Endothelial cell of umbilical vein (primary cell): ENCODE data around the gene MAP3K1. TPM values are rescaled to one million over a fixed set of nuclear protein-coding genes. Genes with fewer than 3 reads are reported as not detected.
"Not testable (repeated sequence)": the region's sequence is repeated elsewhere in the genome, so short reads cannot be mapped to it uniquely, and the experiment has no call there.

Source experiments
- BruUV-seq: library from RNA; stranded (reverse); fragments of 400-500 nt; replicated peaks from 2 replicates; lab custom pipeline; 2021; lab: Mats Ljungman, UMichigan
- CTCF ChIA-PET: fragments of 300-600, 350-600 bp; sonication (Branson Sonifier 250); formaldehyde crosslinking; loops from one replicate; lab custom pipeline; 2021; ENCODE audit warnings: antibody characterized with exemption, inconsistent platforms; lab: Charles Lee
- POLR2A ChIA-PET: fragments of 300-600, 350-600 bp; sonication (Branson Sonifier 250); formaldehyde crosslinking; loops from one replicate; lab custom pipeline; 2021; ENCODE audit warnings: antibody characterized with exemption, inconsistent platforms; lab: Charles Lee
- DNase-seq: peaks from one replicate; pipeline ENCODE4 v3.0.0-alpha.2; 2011; ENCODE audit warnings: low read depth, low spot score
- FAIRE-seq: peaks from 2 replicates; lab custom pipeline; 2011; peaks lifted over from hg19 to GRCh38; lab: Jason Lieb, UNC
- H2AFZ ChIP-seq: 2 replicates; pipeline ENCODE4 v1.6.0; 2012; ENCODE audit warnings: low read depth, low read length, control low read depth, inconsistent platforms
- H3K27ac ChIP-seq: 2 replicates; pipeline ENCODE4 v1.5.1; 2011; ENCODE audit warnings: low read depth, mild to moderate bottlenecking, control low read depth, low read length, moderate library complexity; ENCODE audit not compliant: insufficient read depth
- H3K27me3 ChIP-seq, 2 experiments: 2 replicates each; pipeline versions ENCODE4 v1.6.0 to v1.6.1; 2011; ENCODE audit warnings: low read length in 2 of 2, mixed read lengths in 1 of 2; ENCODE audit not compliant: control insufficient read depth in 2 of 2, insufficient read depth in 2 of 2
- H3K36me3 ChIP-seq, 2 experiments: 2 replicates in 1 of 2; 3 replicates in 1 of 2; pipeline ENCODE4 v1.5.1; 2011; ENCODE audit warnings: low read length in 2 of 2, mild to moderate bottlenecking in 1 of 2, moderate library complexity in 1 of 2; ENCODE audit not compliant: control insufficient read depth in 2 of 2, insufficient read depth in 2 of 2; ENCODE audit errors: extremely low read depth in 1 of 2
- H3K4me1 ChIP-seq: 3 replicates; pipeline ENCODE4 v1.5.1; 2011; ENCODE audit warnings: mild to moderate bottlenecking, low read length; ENCODE audit not compliant: control insufficient read depth, insufficient read depth; ENCODE audit errors: extremely low read depth
- H3K4me2 ChIP-seq: 2 replicates; pipeline ENCODE4 v1.6.1; 2011; ENCODE audit warnings: low read length, control low read depth, mixed read lengths; ENCODE audit not compliant: insufficient read depth
- H3K4me3 ChIP-seq, 3 experiments: fragments of 200-600 bp in 1 of 3; sonication (generic), shearing (Covaris generic) in 1 of 3; replicated peaks in 1 of 3; 2 replicates each; pipeline ENCODE4 v1.5.1; 2011 to 2016; ENCODE audit warnings: control low read depth in 3 of 3, low read length in 3 of 3, mild to moderate bottlenecking in 2 of 3, inconsistent platforms in 1 of 3, low read depth in 1 of 3, moderate library complexity in 1 of 3; ENCODE audit not compliant: insufficient read depth in 1 of 3
- H3K79me2 ChIP-seq: 2 replicates; pipeline ENCODE4 v1.6.0; 2012; ENCODE audit warnings: low read length, inconsistent platforms; ENCODE audit not compliant: control insufficient read depth, insufficient read depth
- H3K9ac ChIP-seq: replicated peaks from 2 replicates; pipeline ENCODE3; 2011; ENCODE audit warnings: low read length, control low read depth; ENCODE audit not compliant: insufficient read depth; ENCODE audit errors: extremely low read depth
- H3K9me1 ChIP-seq: replicated peaks from 3 replicates; pipeline ENCODE4 v1.6.0; 2011; ENCODE audit warnings: mild to moderate bottlenecking, low read length; ENCODE audit not compliant: control insufficient read depth, insufficient read depth; ENCODE audit errors: extremely low read depth
- H3K9me3 ChIP-seq: replicated peaks from 2 replicates; pipeline ENCODE4 v1.5.1; 2012; ENCODE audit warnings: low read length, inconsistent platforms; ENCODE audit not compliant: control insufficient read depth, insufficient read depth
- H4K20me1 ChIP-seq: replicated peaks from 2 replicates; pipeline ENCODE3; 2011; ENCODE audit warnings: mild to moderate bottlenecking, low read length; ENCODE audit not compliant: control insufficient read depth, insufficient read depth; ENCODE audit errors: extremely low read depth
- EZH2 ChIP-seq: IDR thresholded peaks from 2 replicates; pipeline ENCODE4 v1.6.1; 2012; ENCODE audit warnings: borderline replicate concordance, low read depth, mild to moderate bottlenecking, moderate library complexity, low read length, inconsistent platforms; ENCODE audit not compliant: severe bottlenecking
- FOS ChIP-seq: IDR thresholded peaks from 2 replicates; pipeline ENCODE4 v1.6.1; 2011; ENCODE audit warnings: mild to moderate bottlenecking, low read length, moderate library complexity, borderline replicate concordance; ENCODE audit not compliant: insufficient read depth
- GATA2 ChIP-seq: IDR thresholded peaks from 2 replicates; pipeline ENCODE4 v1.7.0; 2011; ENCODE audit warnings: low read depth, mild to moderate bottlenecking, moderate library complexity, mixed read lengths, low read length; ENCODE audit not compliant: insufficient read length, insufficient read depth
- JUN ChIP-seq: IDR thresholded peaks from 2 replicates; pipeline ENCODE4 v1.6.1; 2011; ENCODE audit warnings: borderline replicate concordance, low read depth; ENCODE audit not compliant: insufficient read length, insufficient read depth
- MYC ChIP-seq: IDR thresholded peaks from one replicate; pipeline ENCODE4 v1.6.1; 2011; ENCODE audit warnings: mild to moderate bottlenecking, low read depth, low read length
- POLR2A ChIP-seq: IDR thresholded peaks from 2 replicates; pipeline ENCODE4 v1.6.1; 2012; ENCODE audit warnings: low read depth, mild to moderate bottlenecking, control low read depth, low read length
- POLR2AphosphoS5 ChIP-seq: IDR thresholded peaks from 2 replicates; pipeline ENCODE4 v1.6.1; 2012; ENCODE audit warnings: low read depth, mild to moderate bottlenecking, control low read depth, low read length, moderate library complexity; ENCODE audit not compliant: insufficient read depth
- dilution Hi-C: fragments of 300-500 bp; cut with MboI; formaldehyde crosslinking; loops from one replicate; pipeline ENCODE4 v1.15.0; 2019; ENCODE audit warnings: low sequenced_read_pairs; ENCODE audit not compliant: extremely low pct_ligation_motif_present
- intact Hi-C: fragments of 100-400 bp; cut with micrococcal nuclease; formaldehyde crosslinking; loops from one replicate; pipeline ENCODE4 v1.10.0; 2022
- polyA plus RNA-seq, 4 experiments: library from polyadenylated mRNA; depleted of rRNA in 3 of 4; stranded (reverse) in 3 of 4; unstranded in 1 of 4; fragments of >200 nt; gene quantifications; 2 replicates each; pipeline versions ENCODE4 v1.2.1 to v1.2.3, GENCODE V29; 2011 to 2012; ENCODE audit warnings: missing spikeins in 1 of 4
- total RNA-seq: library from RNA; stranded (reverse); gene quantifications from 2 replicates; pipeline ENCODE4 v1.2.3, GENCODE V29; 2021
- TF ChIP-seq, protein P1 (sequence below): IDR thresholded peaks from 2 replicates; pipeline ENCODE4 v1.6.1; 2011; ENCODE audit not compliant: insufficient read depth, insufficient read length
- TF ChIP-seq, protein P2 (sequence below), 2 donors: IDR thresholded peaks; 1 replicate in 1 of 2; 2 replicates in 1 of 2; pipeline ENCODE4 v1.5.1; 2011; ENCODE audit warnings: low read length in 2 of 2, mild to moderate bottlenecking in 2 of 2, moderate library complexity in 2 of 2, control low read depth in 1 of 2, inconsistent platforms in 1 of 2, low read depth in 1 of 2; ENCODE audit not compliant: insufficient read depth in 1 of 2; ENCODE audit errors: extremely low read depth in 1 of 2

The MAP3K1 gene
- total and polyA plus RNA-seq, 2 donors (not counting 3 experiments of a cell fraction or from before 2014, with no cell fraction given) = 5.7 to 14.4 TPM

DNA sequence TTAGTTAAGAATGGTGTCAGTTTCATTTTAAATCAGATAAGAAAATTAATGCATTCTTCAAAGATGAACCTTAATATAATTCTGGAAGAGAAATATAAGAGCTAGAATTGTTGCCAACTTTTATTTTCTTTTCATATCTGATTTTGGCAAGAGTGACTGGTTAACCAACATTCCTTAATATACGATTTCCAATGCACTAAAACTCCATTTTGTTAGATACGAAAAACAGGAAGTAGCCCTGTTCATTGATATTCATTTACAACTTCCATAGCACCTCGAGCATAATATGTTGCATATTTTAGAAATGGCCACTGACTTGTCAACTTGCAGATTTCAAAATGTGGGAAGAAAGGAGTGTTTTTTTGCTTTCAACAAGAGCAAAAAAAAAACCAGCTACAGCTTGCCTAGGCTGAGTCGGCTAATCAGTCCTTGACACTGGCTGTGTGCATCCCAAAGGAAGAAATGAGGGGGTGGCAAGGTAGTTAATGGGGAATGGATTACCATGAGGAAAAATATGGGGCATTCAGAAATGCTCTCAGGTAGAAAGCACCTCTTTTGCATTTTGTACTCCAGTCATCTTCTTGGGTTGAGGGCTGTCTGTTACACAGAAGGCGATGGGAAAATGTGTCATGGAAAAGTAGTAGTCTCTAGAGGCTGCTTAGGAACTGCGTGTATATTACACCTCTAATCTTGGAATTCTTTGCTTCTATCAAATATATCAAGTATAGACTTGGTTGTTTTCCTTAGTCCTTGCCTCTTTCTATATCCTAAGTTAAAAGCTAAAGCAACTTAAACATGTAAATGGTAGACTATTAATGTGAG is 3.9 kb downstream of the MAP3K1 start:
- intact Hi-C loops = loop anchor here (2.0 to 5.0 kb wide), 5 partner anchors 90 to 1592 kb away; partner anchors contain the start of genes GPBP1, MCIDAS and SETD9
- Histone ChIP-seq H3K4me3 (peak overlapping the region; percentile 19 to 85 (median 68)), H3K27me3 (peaks cover 0 to under 1% of the 10 kb centered on the region in 2 experiments), H3K36me3 (no peaks in the 10 kb centered on the region), H2AFZ (peak overlapping the region; percentile 81), H3K27ac (peak overlapping the region; percentile 61), H3K9me1 (no peaks in the 10 kb centered on the region), H4K20me1 (no peaks in the 10 kb centered on the region), H3K9me3 (no peaks in the 10 kb centered on the region), H3K9ac (peak overlapping the region; percentile 92), H3K4me1 (peaks cover 17% of the 10 kb centered on the region), H3K4me2 (peak overlapping the region; percentile 98), H3K79me2 (peaks cover 64% of the 10 kb centered on the region)
- dilution Hi-C loops = no loop called here
- POLR2A ChIA-PET = no interaction called here
- FAIRE-seq (no peak), DNase-seq (peak; percentile 71)
- no TSS peak for BruUV-seq
- no peak for TF ChIP-seq POLR2AphosphoS5
- TF ChIP-seq, protein P1, sequence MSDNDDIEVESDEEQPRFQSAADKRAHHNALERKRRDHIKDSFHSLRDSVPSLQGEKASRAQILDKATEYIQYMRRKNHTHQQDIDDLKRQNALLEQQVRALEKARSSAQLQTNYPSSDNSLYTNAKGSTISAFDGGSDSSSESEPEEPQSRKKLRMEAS = no peak
- TF ChIP-seq GATA2 = no peak
- no peak for TF ChIP-seq FOS
- no peak for TF ChIP-seq JUN
- TF ChIP-seq POLR2A = no peak
- TF ChIP-seq, protein P2, sequence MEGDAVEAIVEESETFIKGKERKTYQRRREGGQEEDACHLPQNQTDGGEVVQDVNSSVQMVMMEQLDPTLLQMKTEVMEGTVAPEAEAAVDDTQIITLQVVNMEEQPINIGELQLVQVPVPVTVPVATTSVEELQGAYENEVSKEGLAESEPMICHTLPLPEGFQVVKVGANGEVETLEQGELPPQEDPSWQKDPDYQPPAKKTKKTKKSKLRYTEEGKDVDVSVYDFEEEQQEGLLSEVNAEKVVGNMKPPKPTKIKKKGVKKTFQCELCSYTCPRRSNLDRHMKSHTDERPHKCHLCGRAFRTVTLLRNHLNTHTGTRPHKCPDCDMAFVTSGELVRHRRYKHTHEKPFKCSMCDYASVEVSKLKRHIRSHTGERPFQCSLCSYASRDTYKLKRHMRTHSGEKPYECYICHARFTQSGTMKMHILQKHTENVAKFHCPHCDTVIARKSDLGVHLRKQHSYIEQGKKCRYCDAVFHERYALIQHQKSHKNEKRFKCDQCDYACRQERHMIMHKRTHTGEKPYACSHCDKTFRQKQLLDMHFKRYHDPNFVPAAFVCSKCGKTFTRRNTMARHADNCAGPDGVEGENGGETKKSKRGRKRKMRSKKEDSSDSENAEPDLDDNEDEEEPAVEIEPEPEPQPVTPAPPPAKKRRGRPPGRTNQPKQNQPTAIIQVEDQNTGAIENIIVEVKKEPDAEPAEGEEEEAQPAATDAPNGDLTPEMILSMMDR (IDR thresholded peaks at IDR 0.05; ENCODE audit: extremely low read depth in 1 of 2, insufficient read depth in 1 of 2, low read depth in 1 of 2, low read length in 2 of 2) = no peak
- TF ChIP-seq EZH2 = no peak
- no peak for TF ChIP-seq MYC
- CTCF ChIA-PET = interaction anchor here (0.8 to 3.8 kb wide), 9 partner anchors 8 to 550 kb away, joined by 3 to 58 read pairs (median 5); no protein-coding TSS in a partner anchor

DNA sequence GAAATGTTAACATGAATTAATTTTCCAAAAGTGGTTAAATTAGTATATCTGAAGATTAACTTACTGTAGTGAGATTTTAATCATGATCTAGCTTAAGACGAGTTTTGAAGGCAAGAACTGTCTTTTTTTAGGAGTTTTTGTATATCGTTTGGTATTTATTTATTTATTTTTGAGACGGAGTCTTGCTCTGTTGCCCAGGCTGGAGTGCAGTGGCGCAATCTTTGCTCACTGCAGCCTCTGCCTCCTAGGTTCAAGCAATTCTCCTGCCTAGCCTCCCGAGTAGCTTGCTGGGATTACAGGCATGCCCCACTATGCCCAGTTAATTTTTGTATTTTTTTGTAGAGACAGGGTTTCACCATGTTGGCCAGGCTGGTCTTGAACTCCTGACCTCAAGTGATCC is 6.5 kb downstream of the MAP3K1 start:
- DNase-seq, H2AFZ ChIP-seq, H3K9ac ChIP-seq, dilution Hi-C loops, POLR2A ChIA-PET, H3K36me3 ChIP-seq, H4K20me1 ChIP-seq, H3K4me3 ChIP-seq, H3K27ac ChIP-seq, H3K27me3 ChIP-seq, BruUV-seq, H3K9me1 ChIP-seq, H3K4me2 ChIP-seq, FAIRE-seq, intact Hi-C loops, H3K9me3 ChIP-seq, CTCF ChIA-PET: not testable (repeated sequence)
- H3K79me2 ChIP-seq = peaks cover 69% of the 10 kb centered on the region
- H3K4me1 ChIP-seq = peaks cover 17% of the 10 kb centered on the region
